HG03342 (cell line): ENCODE measurements around the gene CACNB4.
A peak's percentile ranks its signal among the peaks of the same experiment; 100 is the strongest.
"Not testable (repeated sequence)": the region's sequence is repeated elsewhere in the genome, so short reads cannot be mapped to it uniquely, and the experiment has no call there.

Experiments used
- ATAC-seq: cut with Tn5 transposase; IDR thresholded peaks from one replicate; pipeline ENCODE4 v1.9.1; 2021; ENCODE audit warnings: mild to moderate bottlenecking, moderate library complexity; ENCODE audit not compliant: unreplicated experiment

The CACNB4 gene

GRCh38 chr2:151828890-151829324, 269.9 kb downstream of the CACNB4 start:
- no peak for ATAC-seq

GRCh38 chr2:151828143-151828889, 270.5 kb downstream of the CACNB4 start, which contains the start of gene ARL5A:
Gene ARL5A (minus strand): TSS chr2:151828421. CDS start chr2:151828176, 245 bp downstream.
- ATAC-seq = peak; percentile 96

- ATAC-seq = peak; percentile 19
Observed at GRCh38 chr2:151827564-151828142, 271.2 kb downstream of the CACNB4 start.

GRCh38 chr2:151826737-151827157, 272.1 kb downstream of the CACNB4 start:
- ATAC-seq = no peak

GRCh38 chr2:151824886-151825285, 274.0 kb downstream of the CACNB4 start:
- no peak for ATAC-seq

GRCh38 chr2:151823651-151824050, 275.2 kb downstream of the CACNB4 start:
- no peak for ATAC-seq

- ATAC-seq = peak; percentile 74
Observed at GRCh38 chr2:151819920-151820319, 278.9 kb downstream of the CACNB4 start.

GRCh38 chr2:151817929-151818328, 280.9 kb downstream of the CACNB4 start:
- ATAC-seq = no peak

GRCh38 chr2:151816843-151817242, 282.0 kb downstream of the CACNB4 start:
- ATAC-seq = no peak

- ATAC-seq = no peak
Observed at GRCh38 chr2:151815821-151816489, 282.9 kb downstream of the CACNB4 start.

GRCh38 chr2:151810489-151810888, 288.4 kb downstream of the CACNB4 start:
- no peak for ATAC-seq

GRCh38 chr2:151809073-151809383, 289.8 kb downstream of the CACNB4 start:
- no peak for ATAC-seq

- ATAC-seq = peak; percentile 44
Observed at GRCh38 chr2:151808258-151809072, 290.4 kb downstream of the CACNB4 start.

GRCh38 chr2:151805961-151806360, 292.9 kb downstream of the CACNB4 start:
- ATAC-seq = no peak

GRCh38 chr2:151805343-151805742, 293.5 kb downstream of the CACNB4 start:
- ATAC-seq = no peak

- ATAC-seq = no peak
Observed at GRCh38 chr2:151803811-151804210, 295.0 kb downstream of the CACNB4 start.

- ATAC-seq = no peak
Observed at GRCh38 chr2:151802315-151802714, 296.5 kb downstream of the CACNB4 start.

- ATAC-seq = no peak
Observed at GRCh38 chr2:151799886-151800292, 299.0 kb downstream of the CACNB4 start.

GRCh38 chr2:151796774-151797173, 302.1 kb downstream of the CACNB4 start:
- no peak for ATAC-seq

GRCh38 chr2:151795646-151796240, 303.1 kb downstream of the CACNB4 start:
- ATAC-seq = no peak

GRCh38 chr2:151794422-151794821, 304.4 kb downstream of the CACNB4 start:
- not testable (repeated sequence) for ATAC-seq
